HepG2 (cell line): ENCODE results near the gene SLC25A25. TPM values are rescaled to one million over a fixed set of nuclear protein-coding genes. Genes with fewer than 3 reads are reported as not detected.
A peak's percentile ranks its signal among the peaks of the same experiment; 100 is the strongest.

Experiments used
- FOXO1 ChIP-seq: sonication (generic); formaldehyde crosslinking; IDR thresholded peaks from 2 replicates; pipeline ENCODE4 v1.4.0; 2020; ENCODE audit warnings: missing genetic modification reagents
- NCOR1 ChIP-seq: fragments of 200-600 bp; sonication (generic); IDR thresholded peaks from 2 replicates; pipeline ENCODE4 v1.7.0; 2017; ENCODE audit warnings: antibody characterized with exemption, low read length, borderline replicate concordance
- RBM22 ChIP-seq: fragments of 200-400 bp; formaldehyde crosslinking; optimal IDR thresholded peaks from 2 replicates; pipeline ENCODE3; 2017; ENCODE audit warnings: mild to moderate bottlenecking, low read length, moderate library complexity
- TCF7L2 ChIP-seq: IDR thresholded peaks from 2 replicates; pipeline ENCODE4 v1.6.1; 2011; ENCODE audit warnings: mild to moderate bottlenecking, low read depth, low read length, moderate library complexity
- TMF1 ChIP-seq: sonication (generic); formaldehyde crosslinking; IDR thresholded peaks from 2 replicates; pipeline ENCODE4 v1.8.1; 2022; ENCODE audit warnings: low read depth, missing genetic modification reagents
- ZNF550 ChIP-seq: sonication (generic); formaldehyde crosslinking; IDR thresholded peaks from 2 replicates; pipeline ENCODE4 v1.4.0; 2020; ENCODE audit warnings: mild to moderate bottlenecking, missing genetic modification reagents, borderline replicate concordance
- ZNF572 ChIP-seq: sonication (generic); formaldehyde crosslinking; IDR thresholded peaks from 2 replicates; pipeline ENCODE4 v1.5.1; 2020; ENCODE audit warnings: mild to moderate bottlenecking, missing genetic modification reagents
- ZNF782 ChIP-seq: sonication (generic); formaldehyde crosslinking; IDR thresholded peaks from 2 replicates; pipeline ENCODE4 v1.4.0; 2020; ENCODE audit warnings: missing genetic modification reagents, mild to moderate bottlenecking, borderline replicate concordance
- ZNF792 ChIP-seq: IDR thresholded peaks from 2 replicates; pipeline ENCODE4 v1.6.1; 2016
- polyA plus RNA-seq, 8 experiments: library from polyadenylated mRNA; depleted of rRNA in 3 of 8; stranded (reverse) in 7 of 8; unstranded in 1 of 8; fragments of >200 nt; fragmentation: Illumina TruSeq in 4 of 8; extraction: Trizol in 4 of 8; gene quantifications; 2 replicates each; pipeline versions ENCODE4 v1.2.1 to v1.2.3, GENCODE V29; 2011 to 2016; ENCODE audit warnings: low read depth in 4 of 8, missing spikeins in 1 of 8, mixed read lengths in 1 of 8; ENCODE audit not compliant: insufficient read depth in 1 of 8
- total RNA-seq, 5 experiments: library from RNA; depleted of rRNA; stranded (reverse); fragments of >200 nt; fragmentation: Illumina TruSeq; extraction: Trizol; gene quantifications; 2 replicates each; pipeline ENCODE4 v1.2.3, GENCODE V29; 2016; ENCODE audit warnings: low read depth in 1 of 5
- TF ChIP-seq, protein P1 (sequence below): sonication (generic); formaldehyde crosslinking; IDR thresholded peaks from 2 replicates; pipeline ENCODE4 v1.8.0; 2022; ENCODE audit warnings: low read depth, missing genetic modification reagents
- TF ChIP-seq, protein P2 (sequence below): sonication (generic); formaldehyde crosslinking; IDR thresholded peaks from 2 replicates; pipeline ENCODE4 v1.5.0; 2020; ENCODE audit warnings: mild to moderate bottlenecking, missing genetic modification reagents, borderline replicate concordance
- TF ChIP-seq, protein P3 (sequence below): sonication (generic); formaldehyde crosslinking; IDR thresholded peaks from 2 replicates; pipeline ENCODE4 v1.5.0; 2020; ENCODE audit warnings: mild to moderate bottlenecking, missing genetic modification reagents, borderline replicate concordance
- TF ChIP-seq, protein P4 (sequence below), 2 experiments: fragments of 450-650 bp in 1 of 2; sonication (generic) in 1 of 2; formaldehyde crosslinking; IDR thresholded peaks; 2 replicates each; pipeline versions ENCODE4 v1.5.0 to v1.8.0; 2020 to 2022; ENCODE audit warnings: mild to moderate bottlenecking in 1 of 2, missing genetic modification reagents in 1 of 2
- TF ChIP-seq, protein P5 (sequence below): conservative IDR thresholded peaks from 2 replicates; pipeline ENCODE4 v1.6.1; 2018; ENCODE audit warnings: missing genetic modification reagents

Gene SLC25A25
- total and polyA plus RNA-seq, 2 of the 13 experiments (the other 11 are each of a cell fraction or from before 2014, with no cell fraction given) = 10.5 to 24.8 TPM

DNA sequence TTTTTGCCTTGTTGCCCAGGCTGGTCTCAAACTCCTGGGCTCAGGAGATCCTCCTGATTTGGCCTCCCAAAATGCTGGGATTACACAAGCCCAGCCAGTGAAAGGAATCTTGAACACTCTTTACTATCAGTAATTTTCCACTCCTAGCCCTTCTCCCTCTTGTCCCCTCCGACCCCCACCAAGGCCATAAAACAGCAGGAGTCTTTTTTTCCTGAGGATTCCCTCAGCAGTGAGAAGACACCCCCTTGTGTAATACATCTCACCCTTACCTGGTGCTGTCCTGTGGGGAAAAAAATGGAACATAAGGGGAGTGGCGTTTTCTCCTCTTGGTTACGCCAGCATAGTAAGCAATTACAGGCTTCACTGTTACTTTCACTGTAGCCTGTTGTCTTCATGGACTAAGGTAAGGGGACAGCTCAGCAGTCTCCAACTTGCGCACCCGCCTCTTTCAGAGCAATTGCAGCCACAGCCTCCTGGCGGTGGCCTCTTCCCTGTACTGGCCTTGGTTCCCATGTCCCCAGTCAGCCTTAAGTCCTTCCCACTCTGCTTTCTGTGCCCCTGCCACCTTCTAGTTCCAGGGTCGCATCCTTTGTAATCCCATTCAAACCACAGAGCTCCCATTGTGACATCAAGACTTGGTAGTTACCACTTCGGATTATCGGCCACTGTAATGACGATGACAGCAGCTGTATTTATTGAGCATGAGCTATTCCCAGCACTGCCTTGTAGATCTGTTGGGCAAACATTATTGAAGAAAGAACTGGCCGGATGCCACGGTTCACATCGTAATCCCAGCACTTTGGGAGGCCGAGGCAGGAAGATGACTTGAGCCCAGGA is 10.9 kb upstream of the SLC25A25 start (continued):
- TF ChIP-seq NCOR1 (peak; percentile 38; the same call in 1 of the 2 replicates), ZNF782 (CRISPR knock-in tag) (0 out of 2 replicates have a peak, but pooled peaks have one; percentile 27), FOXO1 (CRISPR knock-in tag) (no peak), ZNF572 (CRISPR knock-in tag) (no peak), ZNF792 (CRISPR knock-in tag) (no peak), TMF1 (CRISPR knock-in tag) (no peak), TCF7L2 (no peak), RBM22 (no peak), ZNF550 (no peak)
- TF ChIP-seq, protein P1, sequence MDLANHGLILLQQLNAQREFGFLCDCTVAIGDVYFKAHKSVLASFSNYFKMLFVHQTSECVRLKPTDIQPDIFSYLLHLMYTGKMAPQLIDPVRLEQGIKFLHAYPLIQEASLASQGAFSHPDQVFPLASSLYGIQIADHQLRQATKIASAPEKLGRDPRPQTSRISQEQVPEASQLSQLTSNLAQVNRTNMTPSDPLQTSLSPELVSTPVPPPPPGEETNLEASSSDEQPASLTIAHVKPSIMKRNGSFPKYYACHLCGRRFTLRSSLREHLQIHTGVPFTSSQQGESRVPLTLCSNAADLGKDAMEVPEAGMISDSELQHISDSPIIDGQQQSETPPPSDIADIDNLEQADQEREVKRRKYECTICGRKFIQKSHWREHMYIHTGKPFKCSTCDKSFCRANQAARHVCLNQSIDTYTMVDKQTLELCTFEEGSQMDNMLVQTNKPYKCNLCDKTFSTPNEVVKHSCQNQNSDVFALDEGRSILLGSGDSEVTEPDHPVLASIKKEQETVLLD = no peak
- TF ChIP-seq, protein P2, sequence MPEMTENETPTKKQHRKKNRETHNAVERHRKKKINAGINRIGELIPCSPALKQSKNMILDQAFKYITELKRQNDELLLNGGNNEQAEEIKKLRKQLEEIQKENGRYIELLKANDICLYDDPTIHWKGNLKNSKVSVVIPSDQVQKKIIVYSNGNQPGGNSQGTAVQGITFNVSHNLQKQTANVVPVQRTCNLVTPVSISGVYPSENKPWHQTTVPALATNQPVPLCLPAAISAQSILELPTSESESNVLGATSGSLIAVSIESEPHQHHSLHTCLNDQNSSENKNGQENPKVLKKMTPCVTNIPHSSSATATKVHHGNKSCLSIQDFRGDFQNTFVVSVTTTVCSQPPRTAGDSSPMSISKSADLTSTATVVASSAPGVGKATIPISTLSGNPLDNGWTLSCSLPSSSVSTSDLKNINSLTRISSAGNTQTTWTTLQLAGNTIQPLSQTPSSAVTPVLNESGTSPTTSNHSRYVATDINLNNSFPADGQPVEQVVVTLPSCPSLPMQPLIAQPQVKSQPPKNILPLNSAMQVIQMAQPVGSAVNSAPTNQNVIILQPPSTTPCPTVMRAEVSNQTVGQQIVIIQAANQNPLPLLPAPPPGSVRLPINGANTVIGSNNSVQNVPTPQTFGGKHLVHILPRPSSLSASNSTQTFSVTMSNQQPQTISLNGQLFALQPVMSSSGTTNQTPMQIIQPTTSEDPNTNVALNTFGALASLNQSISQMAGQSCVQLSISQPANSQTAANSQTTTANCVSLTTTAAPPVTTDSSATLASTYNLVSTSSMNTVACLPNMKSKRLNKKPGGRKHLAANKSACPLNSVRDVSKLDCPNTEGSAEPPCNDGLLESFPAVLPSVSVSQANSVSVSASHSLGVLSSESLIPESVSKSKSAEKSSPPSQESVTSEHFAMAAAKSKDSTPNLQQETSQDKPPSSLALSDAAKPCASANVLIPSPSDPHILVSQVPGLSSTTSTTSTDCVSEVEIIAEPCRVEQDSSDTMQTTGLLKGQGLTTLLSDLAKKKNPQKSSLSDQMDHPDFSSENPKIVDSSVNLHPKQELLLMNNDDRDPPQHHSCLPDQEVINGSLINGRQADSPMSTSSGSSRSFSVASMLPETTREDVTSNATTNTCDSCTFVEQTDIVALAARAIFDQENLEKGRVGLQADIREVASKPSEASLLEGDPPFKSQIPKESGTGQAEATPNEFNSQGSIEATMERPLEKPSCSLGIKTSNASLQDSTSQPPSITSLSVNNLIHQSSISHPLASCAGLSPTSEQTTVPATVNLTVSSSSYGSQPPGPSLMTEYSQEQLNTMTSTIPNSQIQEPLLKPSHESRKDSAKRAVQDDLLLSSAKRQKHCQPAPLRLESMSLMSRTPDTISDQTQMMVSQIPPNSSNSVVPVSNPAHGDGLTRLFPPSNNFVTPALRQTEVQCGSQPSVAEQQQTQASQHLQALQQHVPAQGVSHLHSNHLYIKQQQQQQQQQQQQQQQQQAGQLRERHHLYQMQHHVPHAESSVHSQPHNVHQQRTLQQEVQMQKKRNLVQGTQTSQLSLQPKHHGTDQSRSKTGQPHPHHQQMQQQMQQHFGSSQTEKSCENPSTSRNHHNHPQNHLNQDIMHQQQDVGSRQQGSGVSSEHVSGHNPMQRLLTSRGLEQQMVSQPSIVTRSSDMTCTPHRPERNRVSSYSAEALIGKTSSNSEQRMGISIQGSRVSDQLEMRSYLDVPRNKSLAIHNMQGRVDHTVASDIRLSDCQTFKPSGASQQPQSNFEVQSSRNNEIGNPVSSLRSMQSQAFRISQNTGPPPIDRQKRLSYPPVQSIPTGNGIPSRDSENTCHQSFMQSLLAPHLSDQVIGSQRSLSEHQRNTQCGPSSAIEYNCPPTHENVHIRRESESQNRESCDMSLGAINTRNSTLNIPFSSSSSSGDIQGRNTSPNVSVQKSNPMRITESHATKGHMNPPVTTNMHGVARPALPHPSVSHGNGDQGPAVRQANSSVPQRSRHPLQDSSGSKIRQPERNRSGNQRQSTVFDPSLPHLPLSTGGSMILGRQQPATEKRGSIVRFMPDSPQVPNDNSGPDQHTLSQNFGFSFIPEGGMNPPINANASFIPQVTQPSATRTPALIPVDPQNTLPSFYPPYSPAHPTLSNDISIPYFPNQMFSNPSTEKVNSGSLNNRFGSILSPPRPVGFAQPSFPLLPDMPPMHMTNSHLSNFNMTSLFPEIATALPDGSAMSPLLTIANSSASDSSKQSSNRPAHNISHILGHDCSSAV (CRISPR knock-in tag) = no peak
- TF ChIP-seq, protein P3, sequence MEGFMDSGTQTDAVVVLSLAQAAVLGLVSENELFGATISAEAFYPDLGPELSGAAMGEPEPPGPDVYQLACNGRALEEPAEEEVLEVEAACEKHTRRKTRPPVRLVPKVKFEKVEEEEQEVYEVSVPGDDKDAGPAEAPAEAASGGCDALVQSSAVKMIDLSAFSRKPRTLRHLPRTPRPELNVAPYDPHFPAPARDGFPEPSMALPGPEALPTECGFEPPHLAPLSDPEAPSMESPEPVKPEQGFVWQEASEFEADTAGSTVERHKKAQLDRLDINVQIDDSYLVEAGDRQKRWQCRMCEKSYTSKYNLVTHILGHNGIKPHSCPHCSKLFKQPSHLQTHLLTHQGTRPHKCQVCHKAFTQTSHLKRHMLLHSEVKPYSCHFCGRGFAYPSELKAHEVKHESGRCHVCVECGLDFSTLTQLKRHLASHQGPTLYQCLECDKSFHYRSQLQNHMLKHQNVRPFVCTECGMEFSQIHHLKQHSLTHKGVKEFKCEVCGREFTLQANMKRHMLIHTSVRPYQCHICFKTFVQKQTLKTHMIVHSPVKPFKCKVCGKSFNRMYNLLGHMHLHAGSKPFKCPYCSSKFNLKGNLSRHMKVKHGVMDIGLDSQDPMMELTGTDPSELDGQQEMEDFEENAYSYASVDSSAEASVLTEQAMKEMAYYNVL = peak; percentile 63; the same call in 1 of the 2 replicates
- TF ChIP-seq, protein P4, sequence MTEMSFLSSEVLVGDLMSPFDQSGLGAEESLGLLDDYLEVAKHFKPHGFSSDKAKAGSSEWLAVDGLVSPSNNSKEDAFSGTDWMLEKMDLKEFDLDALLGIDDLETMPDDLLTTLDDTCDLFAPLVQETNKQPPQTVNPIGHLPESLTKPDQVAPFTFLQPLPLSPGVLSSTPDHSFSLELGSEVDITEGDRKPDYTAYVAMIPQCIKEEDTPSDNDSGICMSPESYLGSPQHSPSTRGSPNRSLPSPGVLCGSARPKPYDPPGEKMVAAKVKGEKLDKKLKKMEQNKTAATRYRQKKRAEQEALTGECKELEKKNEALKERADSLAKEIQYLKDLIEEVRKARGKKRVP (CRISPR knock-in tag; IDR thresholded peaks at IDR 0.05) = no peak
- TF ChIP-seq, protein P5, sequence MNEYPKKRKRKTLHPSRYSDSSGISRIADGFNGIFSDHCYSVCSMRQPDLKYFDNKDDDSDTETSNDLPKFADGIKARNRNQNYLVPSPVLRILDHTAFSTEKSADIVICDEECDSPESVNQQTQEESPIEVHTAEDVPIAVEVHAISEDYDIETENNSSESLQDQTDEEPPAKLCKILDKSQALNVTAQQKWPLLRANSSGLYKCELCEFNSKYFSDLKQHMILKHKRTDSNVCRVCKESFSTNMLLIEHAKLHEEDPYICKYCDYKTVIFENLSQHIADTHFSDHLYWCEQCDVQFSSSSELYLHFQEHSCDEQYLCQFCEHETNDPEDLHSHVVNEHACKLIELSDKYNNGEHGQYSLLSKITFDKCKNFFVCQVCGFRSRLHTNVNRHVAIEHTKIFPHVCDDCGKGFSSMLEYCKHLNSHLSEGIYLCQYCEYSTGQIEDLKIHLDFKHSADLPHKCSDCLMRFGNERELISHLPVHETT (CRISPR knock-in tag) = no peak
